Activated CD4-positive, alpha-beta T cell treated with anti-CD3 and anti-CD28 coated beads for 4 hours (primary cell): ENCODE data around the gene MBL2.

Experiments used
- DNase-seq, 2 donors: peaks; one replicate each; pipeline ENCODE4 v3.0.0-alpha.2; 2020

MBL2 gene

DNA sequence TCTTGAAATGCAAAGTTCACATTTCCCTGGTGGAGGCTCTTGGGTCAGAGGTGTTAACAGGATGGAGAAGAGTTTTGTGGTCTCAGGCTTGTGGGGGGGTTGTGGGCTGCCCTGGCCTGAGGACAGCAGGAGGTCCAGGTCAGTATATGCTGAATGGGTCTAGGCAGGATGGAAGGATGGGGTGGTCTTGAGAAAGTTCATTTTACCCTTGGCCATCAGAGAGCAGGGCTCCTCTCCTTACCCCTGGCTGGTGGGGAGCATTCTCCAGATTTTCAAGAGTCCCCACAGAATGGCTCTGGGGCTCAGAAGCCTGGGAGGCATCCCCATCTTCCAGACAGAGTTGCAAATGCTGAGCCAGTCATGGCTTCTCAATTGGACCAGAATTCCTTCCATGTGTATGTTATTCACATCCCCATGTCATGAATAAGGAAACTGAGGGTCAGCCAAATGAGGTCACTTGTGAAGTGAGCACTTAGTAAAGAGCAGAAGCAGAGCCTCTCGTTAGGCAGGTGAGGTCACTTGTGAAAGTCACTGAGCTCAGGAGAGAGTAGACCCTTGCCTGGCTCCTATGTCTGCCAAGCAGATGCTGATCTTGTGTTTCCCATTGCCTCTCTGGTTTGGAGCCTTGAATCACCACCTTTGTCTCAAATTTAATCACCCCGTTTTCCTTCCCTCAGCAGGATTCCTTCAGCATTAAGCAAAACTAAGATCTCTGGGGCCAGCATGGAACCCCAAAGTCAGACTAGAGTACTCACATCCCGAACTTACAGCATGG lies 33.0 kb downstream of the MBL2 start:
- DNase-seq = no peak

DNA sequence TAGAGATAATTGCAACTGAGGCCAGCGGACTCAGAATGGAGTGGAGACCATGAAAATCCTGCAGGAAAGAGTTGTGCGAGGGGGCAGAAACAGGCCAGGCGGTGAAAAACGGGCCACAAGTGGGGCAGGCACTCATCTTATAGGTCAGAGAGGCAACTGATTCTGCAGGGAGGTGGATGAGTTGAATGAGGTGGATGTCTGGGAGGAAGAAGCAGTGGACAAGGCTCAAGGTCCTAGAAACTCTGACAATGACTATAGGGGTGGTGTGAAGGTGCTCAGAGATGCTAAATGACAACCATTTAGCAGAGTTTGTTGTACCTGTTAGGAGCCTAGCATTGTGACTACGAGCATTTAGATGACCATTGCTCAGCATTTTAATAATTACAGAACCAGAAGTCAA lies 33.6 kb downstream of the MBL2 start:
- no peak for DNase-seq

DNA sequence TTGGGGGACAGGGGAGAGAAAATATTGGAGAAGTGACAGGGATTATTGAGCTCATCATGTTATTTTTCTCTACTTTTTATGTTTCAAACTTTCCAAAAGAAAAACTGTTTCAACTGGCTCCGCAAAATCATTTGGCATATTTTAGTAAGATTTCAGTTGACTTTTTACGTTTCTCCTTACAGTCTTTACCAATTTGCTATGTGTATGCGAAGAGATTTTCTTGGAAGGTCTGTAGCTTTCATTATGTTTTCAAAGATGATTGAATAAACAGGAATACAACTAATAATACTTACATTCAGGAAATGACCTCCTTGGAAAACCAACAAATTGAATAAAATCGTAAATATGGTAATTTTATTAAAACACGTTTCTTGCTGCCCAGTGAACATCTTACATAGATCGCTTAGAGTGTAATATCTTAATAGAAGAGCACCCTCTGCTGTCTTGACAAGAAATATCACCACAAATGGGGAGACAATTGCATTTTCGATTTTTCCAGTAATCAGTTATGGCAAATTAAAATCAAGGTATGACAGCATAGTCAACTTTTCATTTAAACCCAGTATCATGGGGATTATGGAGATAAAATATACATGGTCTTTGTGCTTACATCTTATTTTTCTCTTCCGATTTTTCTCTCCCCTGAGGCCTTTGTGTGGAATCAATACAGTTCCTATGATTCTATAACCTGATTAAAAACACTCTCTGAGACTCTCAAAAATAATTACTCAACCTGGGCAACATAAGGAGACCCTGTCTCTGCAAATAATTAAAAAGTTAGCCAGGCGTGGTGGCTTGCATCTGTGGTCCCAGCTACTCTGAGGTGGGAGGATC lies 43.1 kb downstream of the MBL2 start:
- no peak for DNase-seq

DNA sequence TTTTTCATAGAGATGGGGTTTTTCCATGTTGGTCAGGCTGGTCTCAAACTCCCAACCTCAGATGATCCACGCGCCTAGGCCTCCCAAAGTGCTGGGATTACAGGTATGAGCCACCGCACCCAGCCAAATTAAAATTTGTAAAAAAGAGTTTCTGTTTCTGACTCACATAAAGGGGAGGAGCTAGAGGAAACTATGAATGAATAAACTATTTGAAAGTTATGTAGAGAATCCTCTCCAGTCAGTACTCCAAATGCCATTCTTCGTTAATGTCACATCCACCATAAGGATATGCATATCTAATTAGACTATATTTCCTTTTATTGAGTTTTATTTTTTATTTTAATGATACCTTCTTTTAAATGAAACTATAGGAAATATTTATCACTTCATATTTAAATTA lies 52.6 kb downstream of the MBL2 start:
- DNase-seq = no peak
